Breast epithelium (tissue), 3 donors: ENCODE data around the gene EFNA5.

Source experiments
- CTCF ChIP-seq, 3 donors: fragments of 450-650 bp; IDR thresholded peaks; one replicate each; pipeline ENCODE4 v1.5.1; 2016 to 2017; ENCODE audit warnings: antibody characterized with exemption in 3 of 3, mild to moderate bottlenecking in 3 of 3, moderate library complexity in 3 of 3
- POLR2A ChIP-seq: fragments of 450-650 bp; IDR thresholded peaks from one replicate; pipeline ENCODE4 v1.6.1; 2016; ENCODE audit warnings: antibody characterized with exemption, mild to moderate bottlenecking, moderate library complexity
- POLR2AphosphoS5 ChIP-seq, 3 donors: sonication (generic); formaldehyde crosslinking; IDR thresholded peaks; one replicate each; pipeline ENCODE4 v1.6.1; 2017; ENCODE audit warnings: antibody characterized with exemption in 3 of 3

DNA sequence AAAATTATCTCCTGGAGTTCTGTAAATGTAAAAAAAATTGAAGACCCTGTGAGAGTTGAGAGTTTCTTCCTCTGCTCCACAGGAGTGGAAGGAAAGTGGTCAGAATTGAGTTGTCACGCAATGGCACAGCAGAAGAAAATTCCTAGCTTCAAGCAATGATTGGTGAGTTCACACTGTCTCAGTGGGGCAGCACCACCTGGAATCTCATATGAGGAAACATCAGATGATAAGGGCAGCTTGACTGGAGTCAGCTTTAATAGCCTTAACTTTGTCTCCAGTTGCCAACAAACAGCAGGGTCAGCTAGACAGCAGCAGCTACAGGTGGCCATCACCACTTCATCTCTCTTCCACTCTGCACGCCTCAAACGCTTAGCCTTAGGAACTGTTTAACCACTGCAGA, 211.1 kb downstream of the EFNA5 start:
- no peak for TF ChIP-seq CTCF (IDR thresholded peaks at IDR 0.05)
- TF ChIP-seq POLR2A, result no peak
- no peak for TF ChIP-seq POLR2AphosphoS5 (IDR thresholded peaks at IDR 0.05)
